NCI-H1092 treated with DMSO at 0.1 percent for 48 hours (cell line): ENCODE measurements around the gene CPVL.

ENCODE experiments used
- DNase-seq: peaks from one replicate; lab custom pipeline; 2025; lab: John Stamatoyannopoulos, UW

The CPVL gene

GRCh38 chr7:29156907-29157452 is 10.6 kb upstream of the CPVL start:
- DNase-seq = no peak

- DNase-seq = no peak
Measured at GRCh38 chr7:29154076-29154475, 7.7 kb upstream of the CPVL start.

GRCh38 chr7:29150856-29151255 is 4.5 kb upstream of the CPVL start:
- DNase-seq = no peak

- no peak for DNase-seq
Measured at GRCh38 chr7:29149036-29149435, 2.7 kb upstream of the CPVL start.

GRCh38 chr7:29147821-29148220 is 1.5 kb upstream of the CPVL start:
- DNase-seq = no peak

- DNase-seq = peak; percentile 48
Measured at GRCh38 chr7:29146888-29147609, 712 bp upstream of the CPVL start.

- DNase-seq = no peak
Measured at GRCh38 chr7:29145553-29146056, 732 bp downstream of the CPVL start.

- DNase-seq = no peak
Measured at GRCh38 chr7:29143751-29144150, 2.6 kb downstream of the CPVL start.

- DNase-seq = no peak
Measured at GRCh38 chr7:29142021-29142727, 4.2 kb downstream of the CPVL start.

- DNase-seq = no peak
Measured at GRCh38 chr7:29140873-29141468, 5.4 kb downstream of the CPVL start.

GRCh38 chr7:29139796-29140195 is 6.5 kb downstream of the CPVL start:
- no peak for DNase-seq

- no peak for DNase-seq
Measured at GRCh38 chr7:29139191-29139590, 7.1 kb downstream of the CPVL start.

- no peak for DNase-seq
Measured at GRCh38 chr7:29138588-29138987, 7.7 kb downstream of the CPVL start.

GRCh38 chr7:29135846-29136245 is 10.5 kb downstream of the CPVL start:
- no peak for DNase-seq

GRCh38 chr7:29132980-29133379 is 13.4 kb downstream of the CPVL start:
- DNase-seq = no peak

- DNase-seq = no peak
Measured at GRCh38 chr7:29131678-29132077, 14.7 kb downstream of the CPVL start.

GRCh38 chr7:29130096-29130495 is 16.2 kb downstream of the CPVL start:
- no peak for DNase-seq

GRCh38 chr7:29127527-29127926 is 18.8 kb downstream of the CPVL start:
- DNase-seq = no peak

GRCh38 chr7:29126804-29127203 is 19.5 kb downstream of the CPVL start:
- DNase-seq = no peak

- no peak for DNase-seq
Measured at GRCh38 chr7:29123626-29124190, 22.6 kb downstream of the CPVL start.

GRCh38 chr7:29122759-29123158 is 23.6 kb downstream of the CPVL start:
- no peak for DNase-seq

- DNase-seq = no peak
Measured at GRCh38 chr7:29122081-29122480, 24.3 kb downstream of the CPVL start.
